Hepatocyte (in vitro differentiated cells): Measurements from ENCODE around the gene ELF5.

Source experiments
- EZH2 ChIP-seq: fragments of 200-600 bp; sonication (generic); IDR thresholded peaks from 2 replicates; pipeline ENCODE4 v1.6.1; 2016; ENCODE audit warnings: antibody characterized with exemption, mild to moderate bottlenecking, borderline replicate concordance
- TF ChIP-seq, protein P1 (sequence below): fragments of 200-600 bp; sonication (generic); IDR thresholded peaks from 2 replicates; pipeline ENCODE4 v1.5.1; 2016; ENCODE audit warnings: antibody characterized with exemption, mild to moderate bottlenecking; ENCODE audit not compliant: poor library complexity

DNA sequence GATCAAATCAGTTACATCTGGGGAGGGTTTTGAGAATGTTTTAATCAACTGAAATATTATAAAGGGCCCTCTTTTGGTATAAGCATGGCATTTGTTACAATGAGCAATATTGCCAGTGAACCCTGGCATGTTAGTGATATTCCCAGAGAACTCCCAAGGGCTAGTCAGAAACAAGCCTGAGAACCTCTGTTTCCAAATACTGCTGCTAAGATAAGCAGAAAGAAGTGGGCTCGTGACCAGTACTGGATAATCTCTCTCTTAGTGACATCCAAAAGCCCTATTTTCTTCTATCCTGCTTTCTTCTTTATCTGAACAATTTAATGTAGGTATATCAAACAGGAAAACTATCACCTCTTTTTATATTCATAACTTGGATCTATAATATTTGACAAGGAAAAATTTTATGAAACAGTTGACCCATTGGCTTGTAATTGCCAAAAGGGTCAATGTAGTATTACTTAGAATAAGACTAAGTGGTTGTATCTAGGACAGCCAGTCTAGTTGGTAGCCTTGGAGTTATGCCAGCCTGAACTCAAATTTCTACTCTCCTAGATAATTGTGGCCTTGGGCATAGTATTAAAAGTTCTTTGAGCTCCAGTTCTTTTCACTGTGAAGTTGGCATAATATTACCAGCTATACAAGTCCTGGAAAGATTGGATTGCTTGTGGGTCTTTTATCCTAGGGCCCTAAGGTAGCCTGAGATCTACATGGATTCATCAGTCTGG, 59.1 kb downstream of the ELF5 start:
- TF ChIP-seq, protein P1, sequence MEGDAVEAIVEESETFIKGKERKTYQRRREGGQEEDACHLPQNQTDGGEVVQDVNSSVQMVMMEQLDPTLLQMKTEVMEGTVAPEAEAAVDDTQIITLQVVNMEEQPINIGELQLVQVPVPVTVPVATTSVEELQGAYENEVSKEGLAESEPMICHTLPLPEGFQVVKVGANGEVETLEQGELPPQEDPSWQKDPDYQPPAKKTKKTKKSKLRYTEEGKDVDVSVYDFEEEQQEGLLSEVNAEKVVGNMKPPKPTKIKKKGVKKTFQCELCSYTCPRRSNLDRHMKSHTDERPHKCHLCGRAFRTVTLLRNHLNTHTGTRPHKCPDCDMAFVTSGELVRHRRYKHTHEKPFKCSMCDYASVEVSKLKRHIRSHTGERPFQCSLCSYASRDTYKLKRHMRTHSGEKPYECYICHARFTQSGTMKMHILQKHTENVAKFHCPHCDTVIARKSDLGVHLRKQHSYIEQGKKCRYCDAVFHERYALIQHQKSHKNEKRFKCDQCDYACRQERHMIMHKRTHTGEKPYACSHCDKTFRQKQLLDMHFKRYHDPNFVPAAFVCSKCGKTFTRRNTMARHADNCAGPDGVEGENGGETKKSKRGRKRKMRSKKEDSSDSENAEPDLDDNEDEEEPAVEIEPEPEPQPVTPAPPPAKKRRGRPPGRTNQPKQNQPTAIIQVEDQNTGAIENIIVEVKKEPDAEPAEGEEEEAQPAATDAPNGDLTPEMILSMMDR, result no peak
- TF ChIP-seq EZH2, result no peak
